Gastrocnemius medialis (tissue), 4 donors: ENCODE results near the gene RASGRP4. TPM values are rescaled to one million over a fixed set of nuclear protein-coding genes. Genes with fewer than 3 reads are reported as not detected.

Experiments
- ATAC-seq, 2 donors: fragments of 150-250 bp; one replicate each; pipeline ENCODE4 v1.9.1; 2016
- DNase-seq, 2 donors: peaks; one replicate each; pipeline ENCODE4 v3.0.0-alpha.2; 2019
- H3K27ac ChIP-seq, 4 donors: fragments of 200-600 bp; sonication (generic); 1 replicate in 1 of 4; 2 replicates in 3 of 4; pipeline ENCODE4 v1.5.1; 2016 to 2018; ENCODE audit warnings: mild to moderate bottlenecking in 2 of 4, moderate library complexity in 1 of 4
- H3K27me3 ChIP-seq, 3 donors: fragments of 200-600 bp; sonication (generic) in 2 of 3; 1 replicate in 1 of 3; 2 replicates in 2 of 3; pipeline versions ENCODE4 v1.5.1 to v1.6.0; 2016 to 2019; ENCODE audit warnings: mild to moderate bottlenecking in 1 of 3, moderate library complexity in 1 of 3
- H3K36me3 ChIP-seq, 2 donors: fragments of 200-600 bp; sonication (generic) in 1 of 2; one replicate each; pipeline ENCODE4 v1.5.1; 2017 to 2018
- H3K4me1 ChIP-seq, 2 donors: fragments of 200-600 bp; sonication (generic) in 1 of 2; one replicate each; pipeline ENCODE4 v1.5.1; 2016 to 2017; ENCODE audit warnings: mild to moderate bottlenecking in 2 of 2
- H3K4me3 ChIP-seq, 4 donors: fragments of 200-600 bp; sonication (generic) in 3 of 4; 1 replicate in 1 of 4; 2 replicates in 3 of 4; pipeline ENCODE4 v1.5.1; 2016 to 2019; ENCODE audit warnings: mild to moderate bottlenecking in 2 of 4
- H3K9me3 ChIP-seq, 3 donors: fragments of 200-600 bp; sonication (generic) in 2 of 3; 1 replicate in 1 of 3; 2 replicates in 2 of 3; pipeline ENCODE4 v1.5.1; 2016 to 2019
- POLR2A ChIP-seq, 2 donors: fragments of 450-650 bp; IDR thresholded peaks; one replicate each; pipeline ENCODE4 v1.6.1; 2017; ENCODE audit warnings: antibody characterized with exemption in 2 of 2, mild to moderate bottlenecking in 2 of 2, moderate library complexity in 2 of 2
- in situ Hi-C, 4 donors: fragments of 200-750 bp; cut with MboI; loops; one replicate each; pipeline versions ENCODE4 v1.15.0 to v1.8.0; 2017; ENCODE audit warnings: low sequenced_read_pairs in 4 of 4
- intact Hi-C: fragments of 100-400 bp; cut with DNase I; formaldehyde crosslinking; loops from one replicate; pipeline ENCODE4 v1.15.1; 2023; ENCODE audit warnings: low total_unique reads
- total RNA-seq, 4 donors: library from RNA; depleted of rRNA; stranded (reverse); fragments of >200 nt; gene quantifications; one replicate each; pipeline versions ENCODE4 v1.1.0 to v1.2.3, GENCODE V29; 2016
- TF ChIP-seq, protein P1 (sequence below), 5 experiments: fragments of 450-650 bp in 3 of 5; fragments of 200-600 bp in 2 of 5; sonication (generic) in 2 of 5; IDR thresholded peaks in 4 of 5; conservative IDR thresholded peaks in 1 of 5; 1 replicate in 4 of 5; 2 replicates in 1 of 5; pipeline ENCODE4 v1.5.1; 2016 to 2019; ENCODE audit warnings: antibody characterized with exemption in 5 of 5, mild to moderate bottlenecking in 3 of 5, moderate library complexity in 3 of 5

The RASGRP4 gene
- total RNA-seq, 4 donors from 2014 or later = 0.61 to 2.2 (median 0.94) TPM

DNA sequence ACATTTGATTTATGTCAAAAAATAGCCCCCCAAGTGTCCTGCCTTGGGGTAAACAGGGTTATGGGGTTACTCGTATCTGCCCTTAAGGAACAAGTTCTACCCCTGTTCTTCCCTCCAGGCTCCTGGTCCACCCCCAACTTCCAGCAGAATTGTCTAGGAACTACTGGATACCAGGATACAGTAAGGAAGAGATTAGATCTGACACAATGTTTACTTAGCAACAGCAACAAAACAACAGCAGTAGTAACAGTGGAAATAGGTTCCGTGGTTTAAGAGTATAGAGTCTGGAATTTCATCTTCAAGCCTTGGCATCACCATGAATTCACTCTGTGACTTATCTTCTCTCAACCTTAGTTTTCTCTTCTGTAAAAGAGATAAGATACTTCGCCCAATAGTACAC, 24.9 kb downstream of the RASGRP4 start:
- no peaks in the 10 kb centered on the region for H3K9me3 ChIP-seq
- in situ Hi-C loops = loop anchor here in 3 of 4 donors (10.0 kb wide), 2 partner anchors 234 to 524 kb away; no protein-coding TSS in a partner anchor
- no peak for TF ChIP-seq POLR2A (IDR thresholded peaks at IDR 0.05)
- TF ChIP-seq, protein P1, sequence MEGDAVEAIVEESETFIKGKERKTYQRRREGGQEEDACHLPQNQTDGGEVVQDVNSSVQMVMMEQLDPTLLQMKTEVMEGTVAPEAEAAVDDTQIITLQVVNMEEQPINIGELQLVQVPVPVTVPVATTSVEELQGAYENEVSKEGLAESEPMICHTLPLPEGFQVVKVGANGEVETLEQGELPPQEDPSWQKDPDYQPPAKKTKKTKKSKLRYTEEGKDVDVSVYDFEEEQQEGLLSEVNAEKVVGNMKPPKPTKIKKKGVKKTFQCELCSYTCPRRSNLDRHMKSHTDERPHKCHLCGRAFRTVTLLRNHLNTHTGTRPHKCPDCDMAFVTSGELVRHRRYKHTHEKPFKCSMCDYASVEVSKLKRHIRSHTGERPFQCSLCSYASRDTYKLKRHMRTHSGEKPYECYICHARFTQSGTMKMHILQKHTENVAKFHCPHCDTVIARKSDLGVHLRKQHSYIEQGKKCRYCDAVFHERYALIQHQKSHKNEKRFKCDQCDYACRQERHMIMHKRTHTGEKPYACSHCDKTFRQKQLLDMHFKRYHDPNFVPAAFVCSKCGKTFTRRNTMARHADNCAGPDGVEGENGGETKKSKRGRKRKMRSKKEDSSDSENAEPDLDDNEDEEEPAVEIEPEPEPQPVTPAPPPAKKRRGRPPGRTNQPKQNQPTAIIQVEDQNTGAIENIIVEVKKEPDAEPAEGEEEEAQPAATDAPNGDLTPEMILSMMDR (IDR thresholded peaks at IDR 0.05 in 4 of 5, conservative IDR thresholded peaks at IDR 0.05 in 1 of 5) = no peak
- H3K4me1 ChIP-seq = peaks cover 0 to 9% of the 10 kb centered on the region in 2 donors
- ATAC-seq (no peak), DNase-seq (no peak)
- peaks cover 26 to 36% (median 30%) of the 10 kb centered on the region in 3 donors for H3K27me3 ChIP-seq
- H3K36me3 ChIP-seq = no peaks in the 10 kb centered on the region
- no peak overlapping the region for H3K27ac ChIP-seq
- intact Hi-C loops = loop anchor here (5.0 to 10.0 kb wide), 3 partner anchors 54 to 531 kb away; partner anchors contain the start of genes EIF3K, MAP4K1, MRPS12 and SARS2
- no peak overlapping the region for H3K4me3 ChIP-seq

DNA sequence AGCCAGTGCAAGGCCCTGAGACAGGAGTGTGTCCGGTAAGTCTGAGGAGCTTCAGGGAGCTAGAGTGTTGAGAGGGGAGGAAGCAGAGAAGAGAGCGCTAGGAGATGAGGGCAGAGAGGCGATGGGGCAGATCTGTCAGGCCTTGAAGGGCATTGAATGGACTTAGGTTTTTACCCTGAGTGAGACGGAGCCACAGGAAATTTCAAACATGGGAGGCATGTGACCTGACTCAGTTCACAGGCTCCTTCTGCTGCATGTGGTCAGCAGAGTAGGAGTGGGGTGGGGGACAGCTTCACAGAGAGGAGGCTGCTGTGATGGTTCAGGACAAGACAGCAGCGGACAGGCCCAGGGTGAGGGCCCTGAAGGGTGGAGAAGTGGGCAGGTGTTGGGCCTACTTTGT, 25.7 kb downstream of the RASGRP4 start:
- no peak for DNase-seq
- in situ Hi-C loops = loop anchor here in 3 of 4 donors (10.0 kb wide), 2 partner anchors 234 to 524 kb away; no protein-coding TSS in a partner anchor

DNA sequence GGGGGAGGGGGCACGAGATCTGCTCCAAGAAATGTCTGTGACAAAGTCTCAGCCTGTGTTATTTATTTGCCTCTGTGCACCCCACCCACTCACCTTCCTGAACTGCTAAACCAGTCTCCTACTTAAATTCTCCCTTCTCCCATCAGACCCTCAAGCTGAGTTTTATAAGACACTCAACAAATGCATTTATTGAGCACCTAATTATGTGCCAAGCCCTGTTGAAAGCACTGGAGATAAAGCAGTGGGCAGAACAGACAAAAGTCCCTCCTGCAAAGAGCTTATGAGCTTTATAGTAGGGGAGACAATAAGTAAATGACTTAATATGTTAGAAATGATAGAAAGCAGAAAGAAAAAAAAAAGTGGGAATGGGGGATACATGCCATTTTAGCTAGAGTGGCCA, 26.5 kb downstream of the RASGRP4 start:
- DNase-seq (no peak), ATAC-seq (no peak)
- Histone ChIP-seq H3K36me3 (no peaks in the 10 kb centered on the region), H3K9me3 (no peaks in the 10 kb centered on the region), H3K27me3 (peaks cover 35 to 49% (median 45%) of the 10 kb centered on the region in 3 donors), H3K27ac (no peak overlapping the region), H3K4me3 (no peak overlapping the region), H3K4me1 (peaks cover 0 to 9% of the 10 kb centered on the region in 2 donors)
- TF ChIP-seq POLR2A (IDR thresholded peaks at IDR 0.05) = no peak
- TF ChIP-seq, protein P1 (IDR thresholded peaks at IDR 0.05 in 4 of 5, conservative IDR thresholded peaks at IDR 0.05 in 1 of 5) = no peak
- intact Hi-C loops = no loop called here
- in situ Hi-C loops = loop anchor here in 1 of 4 donors (25.0 kb wide), 1 partner anchor 438 kb away; the partner anchor contains the start of genes ECH1 and HNRNPL

More for the DNA sequence above, 25.7 kb downstream of the RASGRP4 start:
- Histone ChIP-seq H3K4me3 (no peak overlapping the region), H3K27ac (no peak overlapping the region), H3K27me3 (peaks cover 27 to 41% (median 37%) of the 10 kb centered on the region in 3 donors), H3K36me3 (no peaks in the 10 kb centered on the region), H3K9me3 (no peaks in the 10 kb centered on the region), H3K4me1 (peaks cover 0 to 9% of the 10 kb centered on the region in 2 donors)
- no peak for ATAC-seq
- intact Hi-C loops = loop anchor here (5.0 to 10.0 kb wide), 3 partner anchors 54 to 532 kb away; partner anchors contain the start of genes EIF3K, MAP4K1, MRPS12 and SARS2
- TF ChIP-seq POLR2A (IDR thresholded peaks at IDR 0.05) = no peak
- TF ChIP-seq, protein P1 (IDR thresholded peaks at IDR 0.05 in 4 of 5, conservative IDR thresholded peaks at IDR 0.05 in 1 of 5) = no peak

DNA sequence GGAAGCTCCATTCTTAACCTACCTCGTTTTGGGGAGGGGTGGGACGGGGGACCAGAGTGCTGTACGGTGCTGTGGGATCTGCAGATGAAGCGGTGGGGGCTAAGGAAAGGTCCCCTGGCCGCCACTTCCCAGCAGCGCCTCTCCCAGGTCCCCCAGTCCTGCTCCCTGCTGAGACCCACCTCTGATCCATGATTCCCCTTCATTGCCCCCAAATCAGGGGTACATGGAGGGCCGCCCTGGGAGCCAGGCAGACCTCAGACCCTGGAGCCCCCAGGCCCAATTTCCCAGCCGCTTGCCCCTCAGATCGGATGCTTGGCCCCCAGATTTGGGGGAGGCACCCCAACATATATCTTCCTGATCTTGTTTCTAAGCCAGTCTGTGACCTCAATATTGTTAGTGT, 26.9 kb downstream of the RASGRP4 start:
- ATAC-seq = no peak
- intact Hi-C loops = no loop called here
- H3K27me3 ChIP-seq = peaks cover 40 to 53% (median 50%) of the 10 kb centered on the region in 3 donors

More for the DNA sequence above, 26.9 kb downstream of the RASGRP4 start:
- peaks cover 0 to 8% of the 10 kb centered on the region in 2 donors for H3K4me1 ChIP-seq
- TF ChIP-seq POLR2A (IDR thresholded peaks at IDR 0.05) = no peak
- TF ChIP-seq, protein P1 (IDR thresholded peaks at IDR 0.05 in 4 of 5, conservative IDR thresholded peaks at IDR 0.05 in 1 of 5) = no peak
- no peaks in the 10 kb centered on the region for H3K9me3 ChIP-seq
- no peak overlapping the region for H3K27ac ChIP-seq
- in situ Hi-C loops = loop anchor here in 1 of 4 donors (25.0 kb wide), 1 partner anchor 438 kb away; the partner anchor contains the start of genes ECH1 and HNRNPL
- H3K4me3 ChIP-seq = no peak overlapping the region
- H3K36me3 ChIP-seq = no peaks in the 10 kb centered on the region
- no peak for DNase-seq
